SU-DHL-6 (cell line): Measurements from ENCODE around the gene C5AR2.
"Not testable (repeated sequence)": the region's sequence is repeated elsewhere in the genome, so short reads cannot be mapped to it uniquely, and the experiment has no call there.

Experiments
- H2AFZ ChIP-seq: fragments of 200-600 bp; sonication (generic); 2 replicates; pipeline ENCODE4 v1.6.1; 2014; ENCODE audit warnings: low read depth, mild to moderate bottlenecking, moderate library complexity, mixed read lengths, antibody characterized with exemption, low read length; ENCODE audit not compliant: severe bottlenecking
- H3F3A ChIP-seq: fragments of 200-600 bp; shearing (Covaris generic); 2 replicates; pipeline ENCODE4 v1.6.0; 2016; ENCODE audit warnings: antibody characterized with exemption, mild to moderate bottlenecking; ENCODE audit not compliant: insufficient read depth
- H3K27ac ChIP-seq: fragments of 200-600 bp; sonication (generic); 2 replicates; pipeline ENCODE4 v1.5.1; 2016; ENCODE audit warnings: low read depth, mild to moderate bottlenecking, low read length, moderate library complexity, mixed read lengths
- H3K27me3 ChIP-seq: fragments of 200-600 bp; sonication (generic), shearing (Covaris generic); 2 replicates; pipeline ENCODE4 v1.6.0; 2014; ENCODE audit warnings: mild to moderate bottlenecking, low read length
- H3K36me3 ChIP-seq: fragments of 200-600 bp; sonication (generic); 2 replicates; pipeline ENCODE4 v1.6.1; 2014; ENCODE audit warnings: mild to moderate bottlenecking, low read length, mixed read lengths
- H3K4me2 ChIP-seq: fragments of 300-600, 200-600 bp; shearing (Covaris generic), sonication (generic); 2 replicates; pipeline ENCODE4 v1.6.0; 2014; ENCODE audit warnings: low read length, low read depth, mild to moderate bottlenecking; ENCODE audit not compliant: poor library complexity, severe bottlenecking
- H3K4me3 ChIP-seq: fragments of 200-600 bp; sonication (generic); 2 replicates; pipeline ENCODE4 v1.5.1; 2014; ENCODE audit warnings: antibody characterized with exemption, low read length, mild to moderate bottlenecking, mixed read lengths; ENCODE audit not compliant: insufficient read depth, poor library complexity, severe bottlenecking
- H3K79me2 ChIP-seq: fragments of 200-600 bp; sonication (generic); 2 replicates; pipeline ENCODE4 v1.6.1; 2014; ENCODE audit warnings: mild to moderate bottlenecking, low read length, moderate library complexity; ENCODE audit not compliant: insufficient read depth
- H3K9ac ChIP-seq: fragments of 200-600 bp; sonication (generic); 2 replicates; pipeline ENCODE4 v1.7.0; 2014; ENCODE audit warnings: mild to moderate bottlenecking, low read length
- H3K9me2 ChIP-seq: fragments of 200-600 bp; sonication (generic); replicated peaks from 2 replicates; pipeline ENCODE4 v1.6.1; 2014; ENCODE audit warnings: low read length; ENCODE audit not compliant: insufficient read depth
- H3K9me3 ChIP-seq: fragments of 200-600 bp; sonication (generic); 2 replicates; pipeline ENCODE4 v1.6.1; 2014; ENCODE audit warnings: low read length, mixed read lengths; ENCODE audit not compliant: insufficient read depth
- H4K20me1 ChIP-seq: fragments of 200-600 bp; sonication (generic); 2 replicates; pipeline ENCODE4 v1.6.1; 2014; ENCODE audit warnings: low read depth, mild to moderate bottlenecking, antibody characterized with exemption, low read length, moderate library complexity, mixed read lengths
- CTCF ChIP-seq: fragments of 200-600 bp; sonication (generic); IDR thresholded peaks from one replicate; pipeline ENCODE4 v1.5.1; 2017; ENCODE audit warnings: antibody characterized with exemption, mild to moderate bottlenecking, low read length, moderate library complexity; ENCODE audit not compliant: insufficient read depth, poor library complexity, severe bottlenecking
- EZH2phosphoT487 ChIP-seq: fragments of 200-600 bp; sonication (generic), shearing (Covaris generic); conservative IDR thresholded peaks from 2 replicates; pipeline ENCODE4 v1.6.1; 2018; ENCODE audit warnings: mild to moderate bottlenecking, antibody characterized with exemption, low read length, moderate library complexity, mixed read lengths

Gene C5AR2

DNA sequence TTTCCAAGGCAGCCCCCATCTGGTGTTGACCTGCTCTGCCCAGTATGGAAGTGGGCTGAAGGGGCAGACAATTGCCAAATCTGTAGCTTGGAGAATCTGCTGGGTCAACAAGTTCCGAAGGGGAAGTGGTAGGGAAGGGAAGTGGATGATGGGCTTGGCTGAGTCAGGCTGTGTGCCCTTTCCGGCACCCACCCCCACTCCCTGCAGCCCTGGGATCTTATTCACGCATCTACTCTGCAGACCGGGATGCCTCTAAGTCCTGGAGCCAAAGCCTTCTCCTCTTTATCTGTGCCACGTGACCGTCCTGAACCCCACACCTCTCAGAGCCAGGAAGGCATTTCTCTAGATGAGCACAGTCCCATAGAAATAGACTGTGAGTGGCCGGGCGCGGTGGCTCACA lies 7.5 kb upstream of the C5AR2 start:
- H3K9me2 ChIP-seq: no peaks in the 10 kb centered on the region
- no peak overlapping the region for H3K27ac ChIP-seq
- no peak overlapping the region for H2AFZ ChIP-seq
- no peaks in the 10 kb centered on the region for H3K27me3 ChIP-seq
- no peak overlapping the region for H3K4me2 ChIP-seq
- no peak overlapping the region for H3K9ac ChIP-seq
- no peaks in the 10 kb centered on the region for H3K79me2 ChIP-seq
- no peak overlapping the region for H3K4me3 ChIP-seq
- no peaks in the 10 kb centered on the region for H3F3A ChIP-seq
- TF ChIP-seq EZH2phosphoT487 (no peak), CTCF (no peak)
- H3K9me3 ChIP-seq: no peaks in the 10 kb centered on the region
- H3K36me3 ChIP-seq: no peaks in the 10 kb centered on the region
- H4K20me1 ChIP-seq: no peaks in the 10 kb centered on the region

- H3F3A ChIP-seq: no peaks in the 10 kb centered on the region
- H3K9ac ChIP-seq: no peak overlapping the region
- no peak overlapping the region for H3K4me3 ChIP-seq
These were observed 1.5 kb upstream of the C5AR2 start for GRCh38 chr19:47330466-47330869.

DNA sequence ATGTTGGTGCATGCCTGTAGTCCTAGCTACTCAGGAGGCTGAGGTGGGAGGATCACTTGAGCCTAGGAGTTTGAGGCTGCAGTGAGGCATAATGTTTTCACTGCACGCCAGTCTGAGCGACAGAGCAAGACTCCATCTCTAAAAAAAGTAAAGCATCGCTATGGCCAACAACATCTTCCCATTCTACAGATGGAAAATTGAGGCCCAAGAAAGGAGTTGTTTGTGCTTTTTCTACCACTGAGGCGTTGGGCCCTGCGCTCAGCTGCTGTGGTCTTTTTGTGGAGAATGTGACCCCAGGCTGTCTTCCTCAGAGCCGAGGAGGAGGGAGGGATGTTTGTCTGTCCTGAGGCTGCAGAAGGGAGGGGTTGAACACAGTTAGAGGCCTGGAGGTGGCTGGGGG lies 485 bp upstream of the C5AR2 start:
- Histone ChIP-seq H3K4me2 (no peak overlapping the region), H3K79me2 (no peaks in the 10 kb centered on the region), H3K27ac (no peak overlapping the region), H3K9ac (no peak overlapping the region), H3K27me3 (no peaks in the 10 kb centered on the region), H3K4me3 (no peak overlapping the region), H3K9me3 (no peaks in the 10 kb centered on the region), H4K20me1 (no peaks in the 10 kb centered on the region), H3F3A (no peaks in the 10 kb centered on the region), H3K9me2 (no peaks in the 10 kb centered on the region), H3K36me3 (no peaks in the 10 kb centered on the region), H2AFZ (no peak overlapping the region)
- TF ChIP-seq CTCF (no peak), EZH2phosphoT487 (no peak)

More at GRCh38 chr19:47330466-47330869, 1.5 kb upstream of the C5AR2 start:
- no peak overlapping the region for H3K4me2 ChIP-seq
- no peak for TF ChIP-seq CTCF
- no peak for TF ChIP-seq EZH2phosphoT487
- H3K9me3 ChIP-seq: no peaks in the 10 kb centered on the region
- no peaks in the 10 kb centered on the region for H4K20me1 ChIP-seq
- H3K36me3 ChIP-seq: no peaks in the 10 kb centered on the region
- H3K79me2 ChIP-seq: no peaks in the 10 kb centered on the region
- H3K27ac ChIP-seq: no peak overlapping the region
- no peaks in the 10 kb centered on the region for H3K9me2 ChIP-seq
- H2AFZ ChIP-seq: no peak overlapping the region
- no peaks in the 10 kb centered on the region for H3K27me3 ChIP-seq

DNA sequence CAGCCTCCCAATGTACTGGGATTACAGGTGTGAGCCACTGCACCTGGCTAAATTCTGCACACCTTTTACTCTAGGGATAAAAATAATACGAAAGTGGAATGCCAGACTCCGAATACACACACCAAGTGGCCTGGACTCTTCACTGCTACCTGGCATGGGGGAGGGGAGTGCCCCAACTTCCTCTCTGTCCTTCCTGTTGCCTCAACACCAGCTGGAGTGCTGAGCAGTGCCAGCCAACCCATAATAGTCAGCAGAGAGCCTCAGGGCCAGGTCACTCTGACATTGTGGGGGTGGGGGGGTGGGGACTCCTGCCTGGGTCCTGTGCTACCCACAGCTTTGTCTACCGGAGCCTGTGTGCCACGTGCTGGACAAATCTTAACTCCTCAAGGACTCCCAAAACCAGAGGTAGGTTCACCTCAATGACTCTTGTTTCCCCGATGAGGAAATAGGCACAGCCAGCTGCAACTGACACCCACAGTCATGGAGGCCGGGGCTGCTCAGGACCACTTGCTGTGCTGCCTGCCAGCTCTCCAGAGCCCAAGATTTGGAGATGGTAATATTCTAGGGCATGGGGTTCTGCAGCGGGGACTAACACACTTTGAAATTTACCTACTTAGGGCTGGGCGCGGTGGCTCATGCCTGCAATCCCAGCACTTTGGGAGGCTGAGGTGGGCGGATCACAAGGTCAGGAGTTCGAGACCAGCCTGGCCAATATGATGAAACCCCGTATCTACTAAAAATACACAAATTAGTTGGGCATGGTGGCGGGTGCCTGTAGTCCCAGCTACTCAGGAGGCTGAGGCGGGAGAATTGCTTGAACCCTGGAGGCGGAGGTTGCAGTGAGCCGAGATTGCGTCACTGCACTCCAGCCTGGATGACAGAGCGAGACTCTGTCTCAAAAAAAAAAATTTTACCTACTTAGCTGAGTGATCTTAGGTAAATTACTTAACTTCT lies 5.1 kb downstream of the C5AR2 start:
- H3K4me3 ChIP-seq, H3K9ac ChIP-seq, H3K27ac ChIP-seq, H3K36me3 ChIP-seq, H3K9me3 ChIP-seq, H3K27me3 ChIP-seq, H3K79me2 ChIP-seq, H4K20me1 ChIP-seq, H3K4me2 ChIP-seq, H3K9me2 ChIP-seq, H2AFZ ChIP-seq, H3F3A ChIP-seq: not testable (repeated sequence)
